GM21360 (cell line): ENCODE data around the gene DHRS7C.
"Not testable (repeated sequence)": the region's sequence is repeated elsewhere in the genome, so short reads cannot be mapped to it uniquely, and the experiment has no call there.

Source experiments
- ATAC-seq: cut with Tn5 transposase; IDR thresholded peaks from one replicate; pipeline ENCODE4 v1.9.1; 2021; ENCODE audit warnings: mild to moderate bottlenecking, moderate library complexity; ENCODE audit not compliant: unreplicated experiment

DHRS7C gene

GRCh38 chr17:9810100-9810949, 18.9 kb upstream of the DHRS7C start:
- ATAC-seq = no peak

DNA sequence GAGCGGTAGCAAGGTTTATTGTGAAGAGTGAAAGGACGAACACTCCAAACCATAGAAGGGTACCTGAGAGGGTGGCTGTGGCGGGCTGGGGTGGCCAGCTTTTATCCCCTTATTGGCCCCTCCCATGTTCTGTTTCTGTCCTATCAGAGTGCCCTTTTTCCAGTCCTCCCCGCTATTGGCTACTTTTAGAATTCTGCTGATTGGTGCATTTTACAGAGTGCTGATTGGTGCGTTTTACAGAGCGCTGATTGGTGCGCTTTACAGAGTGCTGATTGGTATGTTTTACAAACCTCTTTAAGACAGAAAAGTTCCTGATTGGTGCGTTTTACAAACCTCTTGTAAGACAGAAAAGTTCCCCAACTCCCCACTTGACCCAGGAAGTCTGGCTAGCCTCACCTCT, 18.0 kb upstream of the DHRS7C start:
- ATAC-seq = no peak

- ATAC-seq = no peak
Observed at GRCh38 chr17:9806699-9807098, 15.3 kb upstream of the DHRS7C start.

GRCh38 chr17:9805769-9806168, 14.4 kb upstream of the DHRS7C start:
- ATAC-seq = no peak

DNA sequence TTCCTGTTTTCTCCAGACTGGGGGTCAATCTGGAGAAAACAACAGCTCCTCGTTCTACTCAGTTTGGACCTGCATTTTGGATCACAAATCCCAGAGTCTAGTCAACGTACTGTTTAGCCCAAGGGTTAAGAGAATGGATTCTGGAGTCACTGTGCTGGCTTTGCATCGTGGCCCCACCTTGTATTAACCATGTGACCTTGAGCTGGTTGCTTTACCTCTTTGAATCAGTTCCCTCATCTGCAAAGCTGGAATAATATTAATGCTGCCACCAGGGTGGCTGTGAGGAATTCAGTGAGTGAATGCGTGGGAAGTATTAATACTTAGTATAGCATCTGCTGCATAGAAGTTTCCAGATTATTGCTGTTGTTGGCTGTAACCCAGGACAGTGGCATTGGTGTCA, 11.3 kb upstream of the DHRS7C start:
- ATAC-seq = no peak

- ATAC-seq = no peak
Observed at GRCh38 chr17:9802294-9802693, 10.9 kb upstream of the DHRS7C start.

DNA sequence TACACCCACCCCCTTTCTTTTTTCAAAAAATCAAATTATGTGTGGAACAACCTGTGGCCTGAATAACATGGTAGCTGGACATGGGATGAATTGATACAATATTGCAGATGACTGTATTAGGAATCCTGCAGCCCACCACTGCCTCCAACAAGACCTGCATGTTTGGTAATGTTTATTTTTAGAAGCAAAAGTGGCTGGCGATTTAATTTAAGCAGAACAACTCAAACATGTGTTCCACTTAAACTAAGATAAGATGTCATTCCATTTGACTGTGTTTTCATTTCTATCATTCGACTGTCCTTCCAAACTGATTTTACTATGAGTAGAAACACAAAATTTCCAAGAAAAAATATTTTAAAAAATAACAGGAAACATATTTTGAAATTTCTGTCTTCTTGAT, 10.1 kb upstream of the DHRS7C start:
- no peak for ATAC-seq

DNA sequence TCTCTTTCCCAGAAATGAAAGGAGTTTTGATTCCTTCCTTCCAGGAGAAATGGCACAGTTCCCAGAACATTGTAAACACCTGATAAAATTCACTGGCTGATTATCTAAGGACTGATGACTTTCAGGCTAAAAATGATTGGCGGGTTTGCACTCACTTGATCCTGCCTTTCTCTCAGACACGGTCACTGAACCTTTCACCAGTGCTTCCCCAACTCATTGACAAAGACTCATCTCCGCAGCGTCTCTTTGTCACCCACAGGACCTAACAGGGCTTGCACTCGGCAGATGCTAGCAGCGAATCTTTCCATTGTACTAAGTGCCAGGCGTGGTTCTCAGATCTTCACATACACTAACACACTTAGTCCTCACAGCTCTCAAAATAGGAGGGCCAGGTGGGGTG, 7.3 kb upstream of the DHRS7C start:
- no peak for ATAC-seq

DNA sequence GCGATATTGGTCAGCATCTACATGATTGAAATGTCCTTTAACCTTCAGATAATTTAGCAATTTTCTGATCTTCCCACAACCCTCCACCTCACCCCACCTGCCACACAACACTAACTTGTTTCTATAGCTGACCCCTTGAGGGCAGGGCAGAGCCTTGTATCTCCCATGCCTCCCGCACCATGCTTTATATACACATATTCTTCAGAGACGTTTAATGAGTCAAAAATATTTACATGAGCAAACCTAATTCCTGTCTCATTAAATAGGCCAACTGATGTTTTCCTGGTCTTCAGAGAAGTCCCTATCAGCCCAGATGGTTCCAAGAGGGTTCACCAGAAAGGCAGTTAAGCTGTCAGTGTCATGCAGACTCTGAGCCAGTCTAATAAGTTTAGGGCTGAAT, 6.6 kb upstream of the DHRS7C start:
- ATAC-seq = no peak

DNA sequence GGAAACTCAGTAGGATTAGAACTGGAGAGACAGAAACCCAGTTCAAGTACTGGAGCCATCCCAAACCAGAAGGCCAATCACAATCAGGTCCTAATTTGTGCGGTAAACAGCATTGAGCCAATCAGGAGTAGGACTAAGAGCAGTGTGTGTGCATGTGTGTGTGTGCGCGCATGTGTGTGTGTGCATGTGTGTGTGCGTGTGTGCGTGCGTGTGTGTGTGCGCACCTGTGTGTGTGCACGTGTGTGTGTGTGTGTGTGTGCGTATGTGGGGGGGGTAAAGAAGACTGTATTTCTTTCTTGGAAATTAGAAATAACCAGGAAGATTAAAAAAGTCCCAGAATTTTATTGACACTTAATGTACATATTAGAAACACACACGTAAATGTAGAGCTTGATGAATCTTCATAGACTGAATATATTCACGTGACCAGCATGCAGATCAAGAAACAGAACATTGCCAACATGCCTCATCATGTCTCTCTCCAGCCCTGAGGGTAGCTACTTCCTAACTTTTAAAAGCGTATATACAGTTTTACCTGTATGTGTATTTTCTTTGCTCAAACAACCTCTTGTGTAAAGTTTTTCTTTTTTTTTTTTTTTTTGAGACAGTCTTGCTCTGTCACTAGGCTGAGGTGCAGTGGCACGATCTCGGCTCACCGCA, 919 bp upstream of the DHRS7C start:
- no peak for ATAC-seq

DNA sequence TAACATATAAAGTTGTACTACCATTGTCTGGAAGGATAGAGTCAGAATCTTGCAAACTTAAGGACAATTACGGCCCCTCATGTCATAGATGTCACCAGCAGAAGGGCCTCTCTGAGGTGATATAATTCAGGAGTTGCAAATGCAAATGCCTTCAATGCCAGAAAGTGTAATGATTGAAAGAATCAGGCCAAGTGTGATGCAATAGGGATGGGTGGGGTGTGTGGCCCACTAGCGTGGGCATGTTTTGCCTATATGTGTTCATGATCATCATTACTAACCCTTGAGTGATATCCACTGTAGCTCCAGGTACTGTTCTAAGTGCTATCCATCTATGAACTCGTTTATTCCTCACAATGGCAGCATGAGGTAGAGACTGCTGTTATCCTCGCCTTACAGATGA, 1.1 kb downstream of the DHRS7C start:
- no peak for ATAC-seq

DNA sequence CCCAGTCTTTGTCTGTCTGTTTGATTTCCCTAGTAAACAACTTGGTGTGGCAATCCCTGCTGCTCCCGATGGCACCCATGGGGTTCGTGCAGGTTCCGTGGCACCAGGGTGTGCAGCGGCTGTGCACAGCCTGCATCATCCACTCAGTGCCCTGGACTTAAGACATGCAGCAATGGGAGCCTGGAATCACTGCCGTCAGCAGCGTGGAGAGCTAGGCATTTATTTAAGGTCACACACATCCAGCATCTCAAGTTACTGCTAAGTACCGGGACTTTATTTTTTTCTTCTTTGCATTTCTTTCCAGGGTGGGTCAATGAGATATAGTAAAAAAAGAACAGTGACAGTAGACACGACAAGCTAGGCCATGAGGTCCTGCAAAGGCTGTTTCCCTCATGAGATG, 2.8 kb downstream of the DHRS7C start:
- ATAC-seq = no peak

GRCh38 chr17:9784544-9784943, 6.8 kb downstream of the DHRS7C start:
- no peak for ATAC-seq

DNA sequence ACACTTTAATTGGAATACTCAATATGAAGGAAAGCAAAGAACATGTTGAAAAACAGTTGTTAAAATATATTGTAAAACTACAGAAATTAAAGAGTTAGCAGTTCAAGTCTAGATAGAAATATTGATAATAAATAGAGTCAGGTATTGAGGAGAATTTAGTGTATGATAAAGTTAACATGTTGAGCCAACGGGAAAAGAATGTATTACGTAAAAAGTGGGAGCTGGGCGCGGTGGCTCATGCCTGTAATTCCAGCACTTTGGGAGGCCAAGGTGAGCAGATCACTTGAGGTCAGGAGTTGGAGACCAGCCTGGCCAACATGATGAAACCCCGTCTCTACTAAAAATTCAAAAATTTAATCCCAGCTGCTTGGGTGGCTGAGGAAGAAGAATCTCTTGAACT, 7.9 kb downstream of the DHRS7C start:
- ATAC-seq = not testable (repeated sequence)

DNA sequence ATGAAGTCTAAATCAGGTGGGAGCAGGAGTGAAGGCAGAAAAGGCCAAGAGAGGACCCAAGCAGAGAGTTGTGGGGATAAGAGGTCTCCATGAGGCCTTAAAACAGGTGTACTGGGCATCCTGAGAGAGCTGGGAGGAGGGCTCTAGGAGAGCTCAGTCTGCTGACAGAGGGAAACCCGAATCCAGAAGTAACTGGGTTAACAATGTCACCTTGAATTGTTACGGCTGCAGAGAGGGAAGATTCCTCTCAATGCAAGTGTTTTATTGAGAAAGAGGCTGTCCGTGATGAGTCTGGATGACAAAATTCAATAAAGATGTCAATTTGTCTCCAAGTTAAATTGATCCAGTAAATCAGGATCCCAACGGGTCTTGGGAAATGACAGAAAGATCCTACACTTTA, 8.3 kb downstream of the DHRS7C start:
- ATAC-seq = no peak

DNA sequence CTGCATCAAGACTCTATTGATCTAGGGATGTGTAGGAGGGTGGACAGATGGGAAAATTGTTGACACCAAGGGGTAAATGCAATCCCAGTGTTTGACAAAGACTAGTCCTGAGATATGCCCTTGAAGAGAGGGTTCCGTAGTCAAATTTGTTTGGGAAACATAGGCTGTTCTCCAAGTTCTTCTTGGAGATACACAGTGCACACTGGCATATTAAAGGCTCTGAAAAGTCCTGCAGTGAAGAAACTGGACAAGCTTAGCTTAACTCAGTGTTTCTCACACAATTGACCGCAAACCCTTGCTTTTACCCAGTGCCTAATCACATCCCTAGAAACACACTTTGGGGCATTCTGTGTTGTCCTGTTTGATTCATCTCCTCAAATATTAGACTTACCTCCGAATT, 10.8 kb downstream of the DHRS7C start:
- no peak for ATAC-seq

DNA sequence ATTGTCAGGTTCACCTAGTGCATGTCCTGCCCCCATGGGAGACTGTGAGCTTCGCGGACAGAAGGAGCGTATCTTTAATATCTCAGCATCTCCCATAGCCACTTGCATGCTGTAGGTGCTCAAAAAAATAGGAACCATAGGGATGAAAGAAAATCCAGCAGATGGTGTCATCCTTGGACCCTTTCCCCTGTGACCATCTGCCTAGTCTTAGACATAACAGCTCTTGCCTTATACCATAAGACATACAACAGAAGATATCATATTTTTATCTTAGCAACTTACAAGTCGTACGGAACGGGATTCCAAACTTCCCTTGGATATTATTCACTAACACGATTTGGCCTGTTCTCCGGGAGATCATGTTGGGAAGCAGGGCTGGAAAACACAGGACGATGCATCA, 14.5 kb downstream of the DHRS7C start:
- no peak for ATAC-seq

GRCh38 chr17:9772658-9773057, 18.7 kb downstream of the DHRS7C start:
- no peak for ATAC-seq

DNA sequence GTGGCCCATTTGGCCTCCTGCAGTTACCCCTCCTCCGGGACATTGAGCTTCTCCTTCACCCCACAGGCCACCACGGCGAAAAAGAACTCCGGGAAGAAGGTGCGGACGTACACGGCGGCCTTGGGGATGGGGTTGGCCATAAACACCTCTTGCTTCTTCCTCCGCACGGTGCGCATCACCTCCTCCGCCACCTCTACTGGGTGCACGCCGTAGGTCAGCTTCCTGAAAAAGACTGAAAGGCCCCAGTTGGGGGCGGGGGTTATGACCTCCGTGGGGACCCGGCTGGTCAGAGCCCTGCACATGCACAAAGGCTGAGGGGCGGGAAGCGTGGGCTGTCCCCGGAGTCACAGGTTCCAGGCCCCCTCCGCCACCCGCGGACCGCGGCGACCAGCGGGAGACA, 19.9 kb downstream of the DHRS7C start:
- ATAC-seq = no peak

DNA sequence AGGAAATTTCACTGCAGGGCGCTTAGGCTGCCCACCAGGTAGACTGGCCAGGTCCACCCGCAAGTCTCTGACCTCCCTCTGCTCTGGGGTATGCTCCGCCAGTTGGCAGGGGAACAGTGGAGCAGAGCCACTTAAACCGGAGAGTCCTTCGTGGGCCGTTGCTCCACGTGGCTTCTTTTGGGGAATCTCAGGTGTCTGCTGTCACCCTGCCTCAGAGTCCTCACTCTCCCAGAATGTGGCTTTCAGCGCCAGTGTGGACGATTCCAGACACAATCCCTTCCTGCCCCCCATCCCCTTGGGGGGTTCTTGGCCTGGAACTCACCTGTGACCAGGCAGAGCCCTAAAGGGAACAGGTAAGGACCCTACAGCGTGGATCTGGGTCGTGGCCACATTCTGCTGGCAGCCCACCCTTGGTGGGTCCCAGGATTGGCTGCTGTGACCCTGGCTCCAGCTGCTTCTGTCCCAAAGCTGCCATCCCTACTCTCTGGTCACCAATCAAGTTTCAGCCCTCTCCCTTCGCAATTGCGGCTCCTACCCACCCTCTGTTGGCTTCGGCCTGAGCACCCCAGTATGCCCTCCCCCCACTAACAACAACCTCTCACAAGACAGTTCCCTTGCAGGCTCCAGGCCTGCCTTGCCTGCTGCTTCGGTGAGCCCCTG, 22.2 kb downstream of the DHRS7C start:
- ATAC-seq = no peak

DNA sequence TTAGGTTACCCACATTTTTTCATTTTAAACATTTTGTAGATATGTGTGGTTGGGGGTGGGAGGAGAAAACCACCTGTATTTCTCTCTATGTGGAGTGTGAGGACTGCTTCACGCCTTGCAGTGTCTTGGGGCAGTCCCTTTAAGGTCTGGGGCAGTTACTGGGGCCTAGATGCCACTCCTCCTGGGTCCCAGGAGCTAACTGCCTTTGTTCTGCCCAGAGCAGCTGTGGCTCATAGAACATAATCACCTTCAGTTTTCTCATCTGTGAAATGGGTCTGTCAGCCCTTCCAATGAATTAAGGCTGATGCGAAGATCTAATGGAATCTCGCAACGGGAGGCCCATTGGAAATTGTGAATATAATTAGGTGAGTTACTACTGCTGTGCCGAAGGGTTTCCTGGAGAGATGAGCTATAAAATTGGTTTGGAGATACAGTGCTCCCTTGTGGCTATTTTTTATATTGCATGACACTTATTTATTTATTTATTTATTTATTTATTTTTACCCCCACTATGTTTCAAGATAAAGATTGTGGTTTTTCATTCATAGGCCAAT, 22.9 kb downstream of the DHRS7C start:
- no peak for ATAC-seq
